GM23338 (cell line): ENCODE measurements around the gene PPP1R9B.

Source experiments
- CTCF ChIP-seq, 2 experiments: fragments of 200-600 bp in 1 of 2; sonication (generic) in 1 of 2; conservative IDR thresholded peaks; 2 replicates each; pipeline versions ENCODE4 v1.5.1 to v1.6.1; 2016 to 2017; ENCODE audit warnings: antibody characterized with exemption in 2 of 2, low read depth in 2 of 2, mild to moderate bottlenecking in 2 of 2, moderate library complexity in 1 of 2
- POLR2AphosphoS5 ChIP-seq: IDR thresholded peaks from 2 replicates; pipeline ENCODE4 v1.6.1; 2016; ENCODE audit warnings: antibody characterized with exemption, low read depth

DNA sequence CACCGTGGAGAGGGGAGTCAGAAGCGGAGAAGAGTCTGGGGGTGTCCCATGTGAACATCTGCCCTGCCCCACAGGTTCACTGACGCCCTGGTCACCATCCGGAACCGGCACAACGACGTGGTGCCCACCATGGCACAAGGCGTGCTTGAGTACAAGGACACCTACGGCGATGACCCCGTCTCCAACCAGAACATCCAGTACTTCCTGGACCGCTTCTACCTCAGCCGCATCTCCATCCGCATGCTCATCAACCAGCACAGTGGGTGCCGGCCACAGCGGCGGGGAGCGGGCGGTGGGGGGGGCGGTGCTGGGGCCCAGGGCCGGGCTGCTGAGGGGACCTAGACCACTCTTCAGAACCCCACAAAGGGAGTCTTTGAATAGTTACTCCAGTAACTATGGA is 44.7 kb downstream of the PPP1R9B start:
- TF ChIP-seq POLR2AphosphoS5 (no peak), CTCF (conservative IDR thresholded peaks at IDR 0.05; ENCODE audit: low read depth in 2 of 2) (no peak)
